Right atrium auricular region (tissue), 2 donors: Measurements from ENCODE around the gene MAP7. TPM values are rescaled to one million over a fixed set of nuclear protein-coding genes. Genes with fewer than 3 reads are reported as not detected.
A peak's percentile ranks its signal among the peaks of the same experiment; 100 is the strongest.

ENCODE experiments used
- DNase-seq: peaks from one replicate; pipeline ENCODE4 v3.0.0-alpha.2; 2019; ENCODE audit warnings: low spot score
- H3K27ac ChIP-seq, 2 donors: fragments of 200-600 bp; sonication (generic); 1 replicate in 1 of 2; 2 replicates in 1 of 2; pipeline ENCODE4 v1.5.1; 2016 to 2019
- H3K27me3 ChIP-seq, 2 donors: fragments of 200-600 bp; sonication (generic); one replicate each; pipeline versions ENCODE4 v1.5.1 to v1.6.0; 2017 to 2019
- H3K36me3 ChIP-seq: fragments of 200-600 bp; sonication (generic); one replicate; pipeline ENCODE4 v1.5.1; 2016
- H3K4me1 ChIP-seq, 2 donors: fragments of 200-600 bp; sonication (generic); one replicate each; pipeline versions ENCODE4 v1.5.1 to v1.6.0; 2017 to 2019
- H3K4me3 ChIP-seq, 2 donors: fragments of 200-600 bp; sonication (generic); 1 replicate in 1 of 2; 2 replicates in 1 of 2; pipeline ENCODE4 v1.5.1; 2017 to 2019; ENCODE audit warnings: mild to moderate bottlenecking in 1 of 2, moderate library complexity in 1 of 2
- H3K9me3 ChIP-seq, 2 donors: fragments of 200-600 bp; sonication (generic); one replicate each; pipeline ENCODE4 v1.5.1; 2019
- total RNA-seq, 2 donors: library from RNA; depleted of rRNA; stranded (reverse); fragments of >200 nt; gene quantifications; one replicate each; pipeline ENCODE4 v1.1.0, GENCODE V29; 2016
- TF ChIP-seq, protein P1 (sequence below), 2 donors: fragments of 200-600 bp; sonication (generic); IDR thresholded peaks; one replicate each; pipeline ENCODE4 v1.5.1; 2019; ENCODE audit warnings: antibody characterized with exemption in 2 of 2

Gene MAP7
- total RNA-seq = 1 to 10 TPM; 1.0 to 1.3 TPM

DNA sequence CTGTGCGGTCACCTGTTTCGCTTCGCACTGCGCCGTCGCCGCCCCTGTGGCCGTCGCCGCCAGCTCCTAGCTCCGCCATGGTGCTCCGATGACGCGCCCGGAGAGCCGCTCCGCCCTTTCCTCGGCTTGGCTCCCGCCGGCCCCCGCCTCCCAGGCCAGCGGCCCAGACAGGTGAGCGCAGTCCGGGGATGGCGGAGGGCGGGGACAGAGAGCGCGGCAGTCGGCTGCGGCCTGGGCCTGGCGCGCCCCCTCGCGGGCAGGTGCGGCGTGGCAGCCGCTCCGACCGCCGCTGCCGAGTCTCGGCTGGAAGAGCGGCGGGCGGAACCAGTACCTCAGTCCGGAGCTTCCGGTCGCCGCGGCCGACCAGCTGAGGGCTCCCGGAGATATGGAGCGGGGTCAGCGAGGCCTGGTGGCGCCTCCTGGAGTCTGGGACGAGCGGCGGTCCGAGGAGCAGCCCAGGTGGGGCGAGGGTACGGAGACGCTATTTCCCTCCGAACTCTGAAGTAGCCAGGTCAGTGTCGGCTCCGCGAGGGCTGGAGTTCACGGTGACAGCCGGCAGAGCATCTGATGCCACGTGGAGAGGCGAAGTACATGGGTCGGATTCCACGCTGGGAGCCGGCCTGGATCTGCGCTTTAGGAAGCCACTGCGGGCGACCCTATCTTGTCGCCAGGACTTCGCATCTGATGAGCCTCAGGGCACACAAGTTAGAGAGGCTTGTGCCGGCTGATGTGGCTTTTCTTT lies at the start of gene MAP7:
MAP7 (minus strand) TSS at position 93 of the 742 bp plus-strand sequence; CDS start at position 79, 14 bp downstream.
- DNase-seq = no peak
- Histone ChIP-seq H3K4me1 (peaks cover 0 to 16% of the 10 kb centered on the region in 2 donors), H3K36me3 (no peaks in the 10 kb centered on the region), H3K4me3 (peak within 1 kb of the TSS; percentile 59 to 81), H3K9me3 (no peaks in the 10 kb centered on the region), H3K27ac (peak within 1 kb of the TSS in 1 of 2 donors; percentile 27), H3K27me3 (no peaks in the 10 kb centered on the region)
- TF ChIP-seq, protein P1, sequence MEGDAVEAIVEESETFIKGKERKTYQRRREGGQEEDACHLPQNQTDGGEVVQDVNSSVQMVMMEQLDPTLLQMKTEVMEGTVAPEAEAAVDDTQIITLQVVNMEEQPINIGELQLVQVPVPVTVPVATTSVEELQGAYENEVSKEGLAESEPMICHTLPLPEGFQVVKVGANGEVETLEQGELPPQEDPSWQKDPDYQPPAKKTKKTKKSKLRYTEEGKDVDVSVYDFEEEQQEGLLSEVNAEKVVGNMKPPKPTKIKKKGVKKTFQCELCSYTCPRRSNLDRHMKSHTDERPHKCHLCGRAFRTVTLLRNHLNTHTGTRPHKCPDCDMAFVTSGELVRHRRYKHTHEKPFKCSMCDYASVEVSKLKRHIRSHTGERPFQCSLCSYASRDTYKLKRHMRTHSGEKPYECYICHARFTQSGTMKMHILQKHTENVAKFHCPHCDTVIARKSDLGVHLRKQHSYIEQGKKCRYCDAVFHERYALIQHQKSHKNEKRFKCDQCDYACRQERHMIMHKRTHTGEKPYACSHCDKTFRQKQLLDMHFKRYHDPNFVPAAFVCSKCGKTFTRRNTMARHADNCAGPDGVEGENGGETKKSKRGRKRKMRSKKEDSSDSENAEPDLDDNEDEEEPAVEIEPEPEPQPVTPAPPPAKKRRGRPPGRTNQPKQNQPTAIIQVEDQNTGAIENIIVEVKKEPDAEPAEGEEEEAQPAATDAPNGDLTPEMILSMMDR (IDR thresholded peaks at IDR 0.05) = peak; percentile 76 to 96

DNA sequence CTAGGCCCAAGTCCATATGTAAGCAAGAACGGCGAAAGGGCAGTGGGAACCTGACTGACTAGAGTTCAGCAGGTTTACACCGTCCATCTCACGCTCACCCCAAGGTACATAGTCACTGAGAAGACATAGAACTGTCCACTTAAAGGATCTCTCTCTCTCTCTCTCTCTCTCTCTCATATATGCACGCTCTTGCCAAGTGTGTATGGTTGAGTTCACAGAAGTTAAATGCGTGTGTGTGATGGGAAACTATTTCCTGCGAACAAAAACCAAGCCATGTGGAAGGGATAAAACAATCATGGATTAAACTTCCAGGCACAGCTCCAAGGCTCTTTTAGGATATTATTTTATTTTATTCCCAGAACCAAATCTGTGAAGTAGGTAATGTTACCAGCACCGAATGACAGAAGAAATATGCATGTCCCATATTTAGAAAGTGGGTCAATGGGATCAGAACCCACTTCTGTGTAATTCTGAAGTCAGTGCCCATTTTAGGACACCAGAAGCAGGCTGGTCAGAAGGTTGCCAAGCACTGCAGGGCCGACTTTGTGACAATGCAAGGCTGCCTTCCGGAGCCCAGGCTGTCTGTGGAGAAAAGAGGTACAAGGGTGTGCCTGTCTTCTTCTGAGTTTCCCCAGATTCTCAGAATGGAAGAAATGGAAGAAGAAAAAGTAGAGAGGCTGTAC lies 49.2 kb upstream of the MAP7 start:
- Histone ChIP-seq H3K4me3 (no peak overlapping the region), H3K9me3 (no peaks in the 10 kb centered on the region), H3K36me3 (no peaks in the 10 kb centered on the region), H3K27me3 (no peaks in the 10 kb centered on the region), H3K27ac (no peak overlapping the region), H3K4me1 (no peaks in the 10 kb centered on the region)
- no peak for DNase-seq
- TF ChIP-seq, protein P1 (IDR thresholded peaks at IDR 0.05) = no peak

DNA sequence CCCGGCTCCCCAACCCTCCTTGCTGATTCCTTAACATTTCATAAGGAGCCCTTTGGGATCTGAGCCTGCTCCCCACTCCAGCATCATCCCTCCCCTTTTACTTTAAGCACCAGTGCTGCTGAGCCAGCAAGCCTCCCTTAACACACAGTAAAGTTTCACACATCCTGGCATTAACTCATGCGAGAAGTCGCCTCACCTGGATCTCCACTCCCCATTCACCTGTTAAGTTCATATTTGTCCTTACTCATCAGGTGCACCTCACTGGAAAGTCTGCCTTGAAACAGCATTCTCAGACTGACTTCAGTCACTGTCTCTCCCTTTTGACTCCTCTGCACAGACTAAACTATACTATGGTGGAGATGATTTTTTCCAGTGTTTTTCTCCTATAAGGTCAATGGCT lies 47.8 kb upstream of the MAP7 start:
- H3K27me3 ChIP-seq = no peaks in the 10 kb centered on the region
- H3K27ac ChIP-seq = no peak overlapping the region
- TF ChIP-seq, protein P1 (IDR thresholded peaks at IDR 0.05) = no peak
- DNase-seq = no peak
- no peaks in the 10 kb centered on the region for H3K9me3 ChIP-seq
- no peaks in the 10 kb centered on the region for H3K36me3 ChIP-seq
- no peaks in the 10 kb centered on the region for H3K4me1 ChIP-seq
- H3K4me3 ChIP-seq = no peak overlapping the region

DNA sequence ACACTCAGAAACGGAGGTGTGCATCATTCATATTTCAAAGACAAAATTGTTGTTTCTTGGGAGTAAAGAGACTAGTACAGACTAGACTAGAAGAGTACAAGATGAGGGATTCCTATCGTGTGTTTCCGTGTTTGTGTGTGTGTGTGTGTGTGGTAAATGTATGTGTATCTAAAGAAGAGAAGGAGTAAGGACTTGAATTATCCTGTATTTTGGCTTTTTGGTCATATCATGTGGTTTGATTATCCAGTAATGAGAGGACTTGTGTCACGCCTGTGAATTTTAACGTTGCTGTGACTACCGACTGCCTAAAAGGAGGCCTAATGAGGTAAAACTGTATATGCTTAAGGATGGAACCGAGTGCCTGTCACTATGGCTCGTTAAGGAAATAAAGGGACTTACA lies 44.4 kb upstream of the MAP7 start:
- TF ChIP-seq, protein P1 (IDR thresholded peaks at IDR 0.05) = no peak

DNA sequence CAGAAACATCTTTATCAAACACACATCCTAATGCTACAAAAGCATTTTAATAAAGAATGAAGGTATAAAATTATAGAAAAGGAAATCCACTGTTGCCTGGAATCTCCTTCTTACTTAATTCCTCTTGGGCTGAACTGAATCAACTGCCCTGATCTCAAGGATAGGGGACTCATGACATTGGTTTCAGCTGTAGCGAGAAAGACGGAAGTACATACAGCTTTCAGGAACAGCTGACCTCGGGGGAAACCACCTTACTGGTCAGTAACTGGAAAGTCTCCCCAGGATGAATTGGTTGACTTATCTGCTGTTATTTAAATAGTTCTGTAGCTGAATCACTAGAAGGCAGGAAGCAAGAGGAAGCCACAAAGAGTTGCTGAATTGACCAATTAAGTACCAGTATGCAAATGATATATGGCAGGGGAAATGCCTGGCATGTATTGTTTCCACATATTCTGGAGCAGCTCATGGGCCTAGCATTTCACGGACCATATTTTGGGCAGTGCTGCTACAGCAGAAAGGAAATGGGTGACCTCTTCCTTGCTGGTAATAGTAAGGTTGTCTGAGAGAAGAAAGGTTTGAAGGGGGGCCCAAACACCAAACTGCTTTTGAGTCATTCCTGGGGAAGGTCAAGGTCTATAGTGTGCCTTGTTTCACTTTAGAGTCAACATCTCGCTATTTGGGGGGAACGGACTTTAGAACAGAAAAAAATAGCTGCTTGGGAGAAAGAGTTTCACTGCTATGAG lies 43.7 kb upstream of the MAP7 start:
- Histone ChIP-seq H3K4me1 (no peaks in the 10 kb centered on the region), H3K36me3 (no peaks in the 10 kb centered on the region), H3K4me3 (no peak overlapping the region), H3K9me3 (no peaks in the 10 kb centered on the region), H3K27ac (no peak overlapping the region), H3K27me3 (no peaks in the 10 kb centered on the region)
- DNase-seq = no peak
- TF ChIP-seq, protein P1 (IDR thresholded peaks at IDR 0.05) = no peak

More for the DNA sequence above, 44.4 kb upstream of the MAP7 start:
- H3K4me3 ChIP-seq = no peak overlapping the region
- no peaks in the 10 kb centered on the region for H3K4me1 ChIP-seq
- no peak for DNase-seq
- H3K9me3 ChIP-seq = no peaks in the 10 kb centered on the region
- no peaks in the 10 kb centered on the region for H3K36me3 ChIP-seq
- no peak overlapping the region for H3K27ac ChIP-seq
- H3K27me3 ChIP-seq = no peaks in the 10 kb centered on the region
